NCI-H1417 treated with DMSO at 0.1 percent for 48 hours (cell line): Measurements from ENCODE around the gene PP2D1.
"Not testable (repeated sequence)": the region's sequence is repeated elsewhere in the genome, so short reads cannot be mapped to it uniquely, and the experiment has no call there.

Experiments
- DNase-seq: peaks from one replicate; lab custom pipeline; 2025; lab: John Stamatoyannopoulos, UW

PP2D1 gene

GRCh38 chr3:20039765-20040547 is 27.9 kb upstream of the PP2D1 start, which contains the start of gene KAT2B:
Gene KAT2B (plus strand): TSS chr3:20040446. CDS start chr3:20040478, 32 bp downstream.
- no peak for DNase-seq

GRCh38 chr3:20039466-20039764 is 27.4 kb upstream of the PP2D1 start:
- DNase-seq = no peak

- DNase-seq = no peak
These were observed 26.8 kb upstream of the PP2D1 start for GRCh38 chr3:20038699-20039465.

GRCh38 chr3:20037255-20037996 is 25.4 kb upstream of the PP2D1 start:
- no peak for DNase-seq

GRCh38 chr3:20035019-20035418 is 23.0 kb upstream of the PP2D1 start:
- DNase-seq = no peak

GRCh38 chr3:20031939-20032338 is 19.9 kb upstream of the PP2D1 start:
- not testable (repeated sequence) for DNase-seq

DNA sequence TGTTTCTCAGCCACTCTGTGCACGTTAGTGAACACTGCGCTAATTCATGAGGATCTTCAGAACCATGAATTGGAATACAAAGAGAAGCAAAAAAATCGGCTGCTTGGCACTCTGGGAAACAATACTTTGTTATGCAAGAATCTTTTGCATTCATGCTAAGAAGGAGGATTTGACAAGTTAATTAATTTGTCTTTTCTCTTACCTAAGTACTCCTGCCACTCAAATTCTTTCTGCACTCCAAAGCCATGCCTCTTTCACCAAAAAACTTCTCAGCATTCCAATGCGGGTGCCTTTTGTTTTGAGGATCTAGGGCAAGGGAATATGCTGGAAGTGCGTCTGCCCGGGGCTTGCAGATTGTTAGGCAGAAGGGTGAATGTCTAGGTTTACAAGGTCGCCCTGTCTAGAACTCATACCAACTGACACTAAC is 16.9 kb upstream of the PP2D1 start:
- no peak for DNase-seq

GRCh38 chr3:20027136-20027535 is 15.1 kb upstream of the PP2D1 start:
- no peak for DNase-seq

DNA sequence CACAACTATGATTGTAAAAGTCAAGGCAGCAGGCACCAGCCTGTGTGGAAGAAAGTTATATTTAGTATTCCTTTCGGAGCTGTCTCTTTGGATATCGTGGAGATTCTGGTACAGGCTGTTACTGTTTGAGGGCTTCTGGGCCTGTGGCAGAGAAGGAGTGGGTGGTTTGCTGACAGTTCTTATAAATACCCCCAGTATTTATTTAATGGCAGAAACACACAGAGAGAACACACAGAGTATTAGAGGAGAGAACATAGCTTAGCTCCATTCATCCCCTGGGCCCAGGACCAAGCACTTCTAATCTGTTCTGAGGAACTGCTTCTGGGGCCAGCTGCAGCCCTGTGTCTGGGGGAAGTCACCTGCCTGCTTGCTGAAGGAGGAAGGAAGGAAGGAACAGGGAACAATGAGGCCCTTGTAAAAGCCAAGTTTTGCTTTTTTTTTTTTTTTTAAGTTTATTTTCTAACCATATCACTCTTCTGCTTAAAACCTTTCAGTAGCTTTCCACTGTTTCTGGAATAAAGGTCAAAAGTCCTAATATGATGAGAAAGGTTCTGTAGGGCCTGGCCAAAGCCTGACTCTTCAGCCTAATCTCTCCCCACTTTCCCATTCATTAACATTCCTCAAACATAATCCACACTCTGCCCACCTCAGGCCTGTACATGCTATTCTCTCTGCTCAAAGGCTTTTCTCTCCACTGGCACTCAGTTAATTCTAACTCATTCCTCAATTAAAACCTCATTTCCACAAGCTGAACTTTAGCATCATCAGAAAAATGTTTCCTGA is 11.8 kb upstream of the PP2D1 start:
- no peak for DNase-seq

- DNase-seq = no peak
These were observed 11.0 kb upstream of the PP2D1 start for GRCh38 chr3:20022954-20023622.

GRCh38 chr3:20016076-20016475 is 4.0 kb upstream of the PP2D1 start:
- DNase-seq = not testable (repeated sequence)

DNA sequence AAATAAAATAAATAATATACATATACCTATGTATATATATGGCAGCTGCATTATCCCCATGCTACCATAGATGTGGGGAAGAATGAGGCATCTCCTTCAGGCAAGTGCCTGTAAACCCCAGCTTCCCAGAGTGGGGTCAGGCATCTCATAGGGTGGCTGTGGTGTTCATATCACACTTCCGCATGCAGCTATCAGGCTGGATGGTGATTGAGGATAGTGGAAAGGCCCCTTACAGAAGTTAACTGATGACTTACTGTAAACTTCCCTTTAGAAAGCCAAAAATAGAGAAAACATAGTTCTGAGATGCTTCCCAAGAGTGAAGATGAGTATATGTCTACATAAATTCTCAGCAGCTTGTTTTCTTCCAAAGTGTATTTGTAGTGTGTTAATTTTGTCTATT is 3.5 kb upstream of the PP2D1 start:
- DNase-seq = no peak

DNA sequence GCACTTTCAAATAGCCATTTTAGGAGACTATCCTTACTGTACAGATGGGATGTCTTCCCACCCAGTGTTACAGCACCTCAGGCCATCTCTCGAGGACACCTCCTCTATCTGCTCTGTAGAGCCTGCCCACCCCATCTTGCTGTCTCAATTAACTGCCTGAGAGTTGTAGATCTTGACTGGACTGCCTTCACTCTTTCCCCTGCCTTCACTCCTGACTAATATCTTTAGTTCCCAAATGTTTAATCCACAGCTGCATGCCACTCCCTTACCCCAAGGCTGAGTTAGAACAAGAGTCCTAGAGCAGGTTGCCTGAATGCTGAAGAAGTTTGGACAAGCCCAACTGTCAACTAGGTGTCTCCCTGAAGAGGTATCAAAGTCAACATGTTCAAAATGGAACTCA is 1.3 kb upstream of the PP2D1 start:
- no peak for DNase-seq

- DNase-seq = no peak
These were observed 3.4 kb downstream of the PP2D1 start for GRCh38 chr3:20008646-20009045.

- no peak for DNase-seq
These were observed 4.1 kb downstream of the PP2D1 start for GRCh38 chr3:20007960-20008359.

GRCh38 chr3:20001932-20002331 is 10.1 kb downstream of the PP2D1 start:
- DNase-seq = no peak

GRCh38 chr3:19997502-19997901 is 14.6 kb downstream of the PP2D1 start:
- no peak for DNase-seq

DNA sequence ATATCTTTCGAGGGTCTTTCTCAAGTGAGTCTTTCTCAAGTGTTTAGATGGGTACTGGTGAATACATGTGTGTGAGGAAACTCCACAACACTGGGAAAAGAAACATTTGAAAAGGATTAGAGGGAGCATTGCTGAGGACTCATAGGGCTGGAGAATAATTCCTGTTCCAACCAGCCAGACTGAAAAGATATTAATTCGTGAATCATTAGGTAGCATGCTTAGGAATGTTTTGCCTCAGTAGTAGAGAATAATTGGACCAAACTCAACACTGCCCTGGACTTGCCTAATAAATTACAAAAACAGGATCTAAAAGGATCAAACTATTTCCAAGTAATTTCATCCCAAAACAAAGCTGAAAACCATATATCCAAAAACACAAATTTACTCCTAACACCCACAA is 17.3 kb downstream of the PP2D1 start:
- DNase-seq = no peak

GRCh38 chr3:19988904-19989303 is 23.2 kb downstream of the PP2D1 start:
- not testable (repeated sequence) for DNase-seq

DNA sequence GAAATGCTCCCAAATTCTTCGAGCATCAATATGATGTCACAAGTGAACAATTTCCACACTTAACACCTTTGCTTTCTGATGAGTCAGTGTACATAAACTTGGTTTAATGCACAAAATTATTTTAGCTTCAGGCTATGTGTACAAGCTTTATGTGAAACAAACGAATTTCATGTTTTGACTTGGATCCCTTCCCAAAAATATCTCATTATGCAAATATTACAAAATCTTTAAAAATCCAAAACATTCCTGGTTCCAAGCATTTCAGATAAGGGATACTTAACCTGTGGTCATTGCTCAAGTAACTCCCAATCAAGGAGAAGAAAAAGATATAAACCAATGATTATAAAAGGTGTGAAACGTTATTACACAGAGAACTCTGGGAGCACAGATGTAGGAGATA is 40.0 kb downstream of the PP2D1 start:
- no peak for DNase-seq

DNA sequence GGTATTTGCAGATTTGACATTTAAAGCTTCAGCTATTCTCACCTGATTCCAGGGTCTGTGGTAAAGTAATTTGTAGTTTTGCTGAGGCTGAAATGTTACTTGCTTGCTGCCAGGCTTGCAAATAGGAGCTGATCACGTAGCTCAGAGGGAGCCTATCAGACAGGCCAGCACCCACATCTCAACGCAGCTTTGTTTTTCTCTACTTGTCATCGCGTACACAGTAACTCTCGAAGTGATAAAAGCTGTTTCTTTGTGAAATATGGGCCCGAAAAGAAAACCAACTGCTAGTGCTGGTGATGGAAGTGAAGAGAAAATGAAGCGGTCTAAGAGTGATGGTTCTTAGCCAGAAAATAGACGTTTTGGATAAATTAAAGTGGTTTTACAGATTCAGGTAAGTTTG is 41.7 kb downstream of the PP2D1 start:
- DNase-seq = no peak
